IMR-90 (cell line): ENCODE data around the gene VDAC1. TPM values are rescaled to one million over a fixed set of nuclear protein-coding genes. Genes with fewer than 3 reads are reported as not detected.

Experiments used
- ATAC-seq: fragments of 200-7000 bp; cut with Tn5 transposase; 2 replicates; pipeline ENCODE4 v1.9.1; 2020; ENCODE audit warnings: low read depth, mild to moderate bottlenecking, moderate library complexity
- BruUV-seq: library from RNA; stranded (reverse); fragments of 400-500 nt; replicated peaks from 2 replicates; lab custom pipeline; 2021; lab: Mats Ljungman, UMichigan
- CTCF ChIA-PET: fragments of 300-600 bp; formaldehyde crosslinking; extraction: SDS; loops from one replicate; lab custom pipeline; 2021; ENCODE audit warnings: antibody characterized with exemption; lab: Yijun Ruan, JAX
- POLR2A ChIA-PET: fragments of 300-600 bp; sonication (Branson Sonifier 250); formaldehyde crosslinking; loops from one replicate; lab custom pipeline; 2022; ENCODE audit warnings: antibody characterized with exemption; ENCODE audit not compliant: unreplicated experiment; lab: Charles Lee
- DNase-seq: peaks from one replicate; pipeline ENCODE4 v3.0.0; 2013
- H2AFZ ChIP-seq: replicated peaks from 2 replicates; pipeline ENCODE3; 2013; ENCODE audit warnings: low read length, mild to moderate bottlenecking; ENCODE audit not compliant: poor library complexity
- H2AK5ac ChIP-seq: 2 replicates; pipeline ENCODE4 v1.6.1; 2013; ENCODE audit warnings: low read depth, low read length, inconsistent platforms
- H2AK9ac ChIP-seq: replicated peaks from 2 replicates; pipeline ENCODE3; 2013; ENCODE audit warnings: mild to moderate bottlenecking, low read depth, low read length, moderate library complexity; ENCODE audit not compliant: poor library complexity
- H2BK120ac ChIP-seq: 2 replicates; pipeline ENCODE4 v1.6.1; 2013; ENCODE audit warnings: low read depth, low read length, inconsistent platforms
- H2BK15ac ChIP-seq: 3 replicates; pipeline ENCODE4 v1.6.1; 2013; ENCODE audit warnings: low read depth, low read length, inconsistent platforms
- H2BK20ac ChIP-seq: 2 replicates; pipeline ENCODE4 v1.6.1; 2013; ENCODE audit warnings: low read depth, mild to moderate bottlenecking, inconsistent platforms, low read length, moderate library complexity
- H2BK5ac ChIP-seq: 2 replicates; pipeline ENCODE4 v1.6.1; 2013; ENCODE audit warnings: mild to moderate bottlenecking, low read depth, low read length, inconsistent platforms; ENCODE audit not compliant: poor library complexity, severe bottlenecking
- H3K14ac ChIP-seq: replicated peaks from 2 replicates; pipeline ENCODE4 v1.6.1; 2013; ENCODE audit warnings: low read depth, low read length, inconsistent platforms
- H3K18ac ChIP-seq: 2 replicates; pipeline ENCODE4 v1.6.1; 2013; ENCODE audit warnings: low read depth, low read length, control low read depth
- H3K23ac ChIP-seq: 2 replicates; pipeline ENCODE4 v1.6.1; 2013; ENCODE audit warnings: low read depth, low read length, inconsistent platforms
- H3K27ac ChIP-seq: 2 replicates; pipeline ENCODE4 v1.5.1; 2013; ENCODE audit warnings: mild to moderate bottlenecking, control low read depth, low read length; ENCODE audit not compliant: insufficient read depth
- H3K27me3 ChIP-seq: 2 replicates; pipeline ENCODE4 v1.6.1; 2013; ENCODE audit warnings: low read length; ENCODE audit not compliant: control insufficient read depth, insufficient read depth
- H3K36me3 ChIP-seq: 2 replicates; pipeline ENCODE4 v1.6.1; 2013; ENCODE audit warnings: low read length, mixed read lengths; ENCODE audit not compliant: control insufficient read depth, insufficient read depth
- H3K4ac ChIP-seq: 2 replicates; pipeline ENCODE4 v1.6.1; 2013; ENCODE audit warnings: low read depth, low read length, inconsistent platforms
- H3K4me1 ChIP-seq: 2 replicates; pipeline ENCODE4 v1.6.1; 2013; ENCODE audit warnings: low read length, mixed read lengths; ENCODE audit not compliant: control insufficient read depth, insufficient read depth
- H3K4me2 ChIP-seq: 2 replicates; pipeline ENCODE4 v1.6.1; 2013; ENCODE audit warnings: low read depth, mild to moderate bottlenecking, control low read depth, low read length, moderate library complexity
- H3K4me3 ChIP-seq: 2 replicates; pipeline ENCODE4 v1.5.1; 2013; ENCODE audit warnings: low read depth, mild to moderate bottlenecking, control low read depth, low read length, moderate library complexity; ENCODE audit not compliant: insufficient read depth
- H3K56ac ChIP-seq: 2 replicates; pipeline ENCODE4 v1.6.1; 2013; ENCODE audit warnings: low read length, inconsistent platforms; ENCODE audit not compliant: insufficient read depth; ENCODE audit errors: extremely low read depth
- H3K79me1 ChIP-seq, 2 experiments: 2 replicates each; pipeline ENCODE4 v1.6.1; 2013; ENCODE audit warnings: low read length in 2 of 2, inconsistent platforms in 1 of 2, low read depth in 1 of 2
- H3K9ac ChIP-seq: 2 replicates; pipeline ENCODE4 v1.6.1; 2013; ENCODE audit warnings: low read depth, low read length, control low read depth
- H3K9me1 ChIP-seq: 2 replicates; pipeline ENCODE4 v1.6.1; 2013; ENCODE audit warnings: low read length, inconsistent platforms; ENCODE audit not compliant: insufficient read depth
- H3K9me3 ChIP-seq: 2 replicates; pipeline ENCODE4 v1.6.1; 2013; ENCODE audit warnings: low read length; ENCODE audit not compliant: control insufficient read depth, insufficient read depth
- H4K20me1 ChIP-seq: 2 replicates; pipeline ENCODE4 v1.6.1; 2013; ENCODE audit warnings: low read length, inconsistent platforms; ENCODE audit not compliant: insufficient read depth
- H4K5ac ChIP-seq: 2 replicates; pipeline ENCODE4 v1.6.1; 2013; ENCODE audit warnings: mild to moderate bottlenecking, low read depth, low read length, control low read depth
- H4K8ac ChIP-seq, 2 experiments: 2 replicates each; pipeline ENCODE4 v1.6.1; 2013; ENCODE audit warnings: low read depth in 2 of 2, low read length in 2 of 2, control low read depth in 1 of 2, inconsistent platforms in 1 of 2
- H4K91ac ChIP-seq: 2 replicates; pipeline ENCODE4 v1.6.1; 2013; ENCODE audit warnings: low read depth, low read length, inconsistent platforms; ENCODE audit not compliant: insufficient read depth
- ELK1 ChIP-seq: fragments of 150-350 bp; IDR thresholded peaks from 2 replicates; pipeline ENCODE4 v1.6.1; 2016; ENCODE audit warnings: low read depth, mild to moderate bottlenecking, low read length, moderate library complexity, borderline replicate concordance
- FOS ChIP-seq: fragments of 150-350 bp; IDR thresholded peaks from 2 replicates; pipeline ENCODE4 v1.6.1; 2016; ENCODE audit warnings: low read depth, low read length
- MAFK ChIP-seq: IDR thresholded peaks from 2 replicates; pipeline ENCODE4 v1.6.1; 2012; ENCODE audit warnings: low read depth, low read length, improper control_type of control experiment
- MAZ ChIP-seq: IDR thresholded peaks from 2 replicates; pipeline ENCODE4 v1.6.1; 2012; ENCODE audit warnings: low read depth, mild to moderate bottlenecking, low read length, improper control_type of control experiment, moderate library complexity, borderline replicate concordance
- POLR2A ChIP-seq: IDR thresholded peaks from 2 replicates; pipeline ENCODE4 v1.6.1; 2012; ENCODE audit warnings: mild to moderate bottlenecking, low read depth, low read length
- RAD21 ChIP-seq: IDR thresholded peaks from 2 replicates; pipeline ENCODE4 v1.6.1; 2012; ENCODE audit warnings: low read length, improper control_type of control experiment
- RFX5 ChIP-seq: IDR thresholded peaks from 2 replicates; pipeline ENCODE4 v1.8.0; 2012; ENCODE audit warnings: low read depth, mild to moderate bottlenecking, low read length, moderate library complexity
- USF2 ChIP-seq: fragments of 150-350 bp; IDR thresholded peaks from 2 replicates; pipeline ENCODE4 v1.6.1; 2017; ENCODE audit warnings: mild to moderate bottlenecking, antibody characterized with exemption, low read length, low read depth
- WGBS, 2 experiments: methylation state at CpG; one replicate each; pipeline versions ENCODE4 v1.1.5 to v1.1.7; 2013; ENCODE audit warnings: missing lambda C conversion rate in 2 of 2; ENCODE audit not compliant: insufficient read length in 1 of 2; ENCODE audit errors: extremely low coverage in 2 of 2; 5-methylcytosine and 5-hydroxymethylcytosine counted together
- dilution Hi-C: fragments of 300-500 bp; cut with HindIII; formaldehyde crosslinking; loops from one replicate; pipeline ENCODE4 v1.14.3; 2018; ENCODE audit warnings: low sequenced_read_pairs; ENCODE audit not compliant: unreplicated experiment
- in situ Hi-C: fragments of 300-500 bp; cut with MboI; formaldehyde crosslinking; loops from 3 replicates; pipeline ENCODE4 v1.14.3; 2019; ENCODE audit warnings: low sequenced_read_pairs, inconsistent platforms, mixed read lengths
- intact Hi-C: fragments of 100-400 bp; cut with micrococcal nuclease; formaldehyde crosslinking; loops from 2 replicates; pipeline ENCODE4 v1.10.0; 2022
- polyA plus RNA-seq, 3 experiments: library from polyadenylated mRNA; depleted of rRNA; stranded (reverse); fragments of >200 nt; gene quantifications; 2 replicates each; pipeline ENCODE4 v1.2.3, GENCODE V29; 2012; ENCODE audit warnings: low replicate concordance in 1 of 3
- total RNA-seq: library from RNA; depleted of rRNA; stranded (reverse); fragments of >200 nt; gene quantifications from 2 replicates; pipeline ENCODE4 v1.2.3, GENCODE V29; 2012

VDAC1 gene
- total and polyA plus RNA-seq, 2 of the 4 experiments (the other 2 are of a cell fraction), result 289 to 365 TPM

- Histone ChIP-seq H4K91ac (no peak overlapping the region), H2BK20ac (no peak overlapping the region), H3K9me1 (no peaks in the 10 kb centered on the region; the same call in 1 of the 2 replicates), H3K79me1 (no peaks in the 10 kb centered on the region), H4K5ac (no peak overlapping the region), H3K4ac (no peak overlapping the region), H2AK9ac (no peak overlapping the region), H4K8ac (no peak overlapping the region), H2BK5ac (no peak overlapping the region), H3K4me1 (peaks cover 3% of the 10 kb centered on the region; the same call in 1 of the 2 replicates), H3K18ac (no peak overlapping the region), H4K20me1 (no peaks in the 10 kb centered on the region; the same call in 1 of the 2 replicates), H3K9me3 (no peaks in the 10 kb centered on the region), H3K36me3 (no peaks in the 10 kb centered on the region), H2AK5ac (no peak overlapping the region), H3K4me2 (no peak overlapping the region), H3K56ac (no peak overlapping the region), H3K4me3 (no peak overlapping the region), H3K27me3 (peaks cover 33% of the 10 kb centered on the region), H2BK120ac (no peak overlapping the region), H3K23ac (no peak overlapping the region), H3K27ac (no peak overlapping the region), H2AFZ (no peak overlapping the region), H3K14ac (no peak overlapping the region), H3K9ac (no peak overlapping the region), H2BK15ac (no peak overlapping the region)
- 60% methylated on average over 1 of the region's 4 CpGs; no CpG with 5 or more reads in 1 of the 2 experiments for WGBS, 2 experiments
- intact Hi-C loops, result no loop called here
- no peak for ATAC-seq
- DNase-seq, result no peak
- no peak for TF ChIP-seq ELK1
- TF ChIP-seq FOS, result no peak
- TF ChIP-seq USF2, result no peak
- no peak for TF ChIP-seq MAZ
- no peak for TF ChIP-seq POLR2A
- no peak for TF ChIP-seq RAD21
- TF ChIP-seq RFX5, result no peak
- TF ChIP-seq MAFK, result no peak
- ChIA-PET POLR2A (no interaction called here), CTCF (interaction anchor here (0.6 kb wide), 1 partner anchor 22 kb away, joined by 5 read pairs; no protein-coding TSS in a partner anchor)
- in situ Hi-C loops, result no loop called here
- dilution Hi-C loops, result no loop called here
- BruUV-seq, result no TSS peak
These were observed 15.4 kb upstream of the VDAC1 start for GRCh38 chr5:134020188-134020587.
